HG02588 (cell line): ENCODE data around the gene SULF2.
"Not testable (repeated sequence)": the region's sequence is repeated elsewhere in the genome, so short reads cannot be mapped to it uniquely, and the experiment has no call there.

Experiments used
- ATAC-seq: cut with Tn5 transposase; IDR thresholded peaks from one replicate; pipeline ENCODE4 v1.9.1; 2021; ENCODE audit warnings: mild to moderate bottlenecking, moderate library complexity; ENCODE audit not compliant: unreplicated experiment

Gene SULF2

GRCh38 chr20:47805951-47806350 lies 20.7 kb upstream of the SULF2 start:
- no peak for ATAC-seq

- not testable (repeated sequence) for ATAC-seq
Measured at GRCh38 chr20:47804972-47805371, 19.7 kb upstream of the SULF2 start.

- ATAC-seq, result not testable (repeated sequence)
Measured at GRCh38 chr20:47804224-47804825, 19.0 kb upstream of the SULF2 start.

GRCh38 chr20:47802975-47803374 lies 17.7 kb upstream of the SULF2 start:
- ATAC-seq, result no peak

- ATAC-seq, result no peak
Measured at GRCh38 chr20:47802226-47802920, 17.1 kb upstream of the SULF2 start.

GRCh38 chr20:47801759-47802158 lies 16.5 kb upstream of the SULF2 start:
- no peak for ATAC-seq

GRCh38 chr20:47801079-47801478 lies 15.8 kb upstream of the SULF2 start:
- no peak for ATAC-seq

- no peak for ATAC-seq
Measured at GRCh38 chr20:47800623-47801022, 15.3 kb upstream of the SULF2 start.

- ATAC-seq, result no peak
Measured at GRCh38 chr20:47799116-47799715, 13.9 kb upstream of the SULF2 start.

- no peak for ATAC-seq
Measured at GRCh38 chr20:47796971-47797370, 11.7 kb upstream of the SULF2 start.

- ATAC-seq, result no peak
Measured at GRCh38 chr20:47795214-47795907, 10.1 kb upstream of the SULF2 start.

- not testable (repeated sequence) for ATAC-seq
Measured at GRCh38 chr20:47794264-47794663, 9.0 kb upstream of the SULF2 start.

- ATAC-seq, result no peak
Measured at GRCh38 chr20:47792021-47792618, 6.8 kb upstream of the SULF2 start.

- ATAC-seq, result no peak
Measured at GRCh38 chr20:47791084-47791599, 5.9 kb upstream of the SULF2 start.

- no peak for ATAC-seq
Measured at GRCh38 chr20:47790580-47790965, 5.3 kb upstream of the SULF2 start.

GRCh38 chr20:47789764-47790579 lies 4.7 kb upstream of the SULF2 start:
- no peak for ATAC-seq

GRCh38 chr20:47789081-47789763 lies 3.9 kb upstream of the SULF2 start:
- ATAC-seq, result no peak

- no peak for ATAC-seq
Measured at GRCh38 chr20:47788741-47789080, 3.4 kb upstream of the SULF2 start.

- ATAC-seq, result no peak
Measured at GRCh38 chr20:47786765-47787107, 1.5 kb upstream of the SULF2 start.
